HG02970 (cell line): ENCODE results near the gene SRSF1.
"Not testable (repeated sequence)": the region's sequence is repeated elsewhere in the genome, so short reads cannot be mapped to it uniquely, and the experiment has no call there.

Experiments used
- ATAC-seq: cut with Tn5 transposase; IDR thresholded peaks from one replicate; pipeline ENCODE4 v1.9.1; 2021; ENCODE audit warnings: mild to moderate bottlenecking, moderate library complexity, moderate number of reproducible peaks; ENCODE audit not compliant: unreplicated experiment, low FRiP score

Gene SRSF1

DNA sequence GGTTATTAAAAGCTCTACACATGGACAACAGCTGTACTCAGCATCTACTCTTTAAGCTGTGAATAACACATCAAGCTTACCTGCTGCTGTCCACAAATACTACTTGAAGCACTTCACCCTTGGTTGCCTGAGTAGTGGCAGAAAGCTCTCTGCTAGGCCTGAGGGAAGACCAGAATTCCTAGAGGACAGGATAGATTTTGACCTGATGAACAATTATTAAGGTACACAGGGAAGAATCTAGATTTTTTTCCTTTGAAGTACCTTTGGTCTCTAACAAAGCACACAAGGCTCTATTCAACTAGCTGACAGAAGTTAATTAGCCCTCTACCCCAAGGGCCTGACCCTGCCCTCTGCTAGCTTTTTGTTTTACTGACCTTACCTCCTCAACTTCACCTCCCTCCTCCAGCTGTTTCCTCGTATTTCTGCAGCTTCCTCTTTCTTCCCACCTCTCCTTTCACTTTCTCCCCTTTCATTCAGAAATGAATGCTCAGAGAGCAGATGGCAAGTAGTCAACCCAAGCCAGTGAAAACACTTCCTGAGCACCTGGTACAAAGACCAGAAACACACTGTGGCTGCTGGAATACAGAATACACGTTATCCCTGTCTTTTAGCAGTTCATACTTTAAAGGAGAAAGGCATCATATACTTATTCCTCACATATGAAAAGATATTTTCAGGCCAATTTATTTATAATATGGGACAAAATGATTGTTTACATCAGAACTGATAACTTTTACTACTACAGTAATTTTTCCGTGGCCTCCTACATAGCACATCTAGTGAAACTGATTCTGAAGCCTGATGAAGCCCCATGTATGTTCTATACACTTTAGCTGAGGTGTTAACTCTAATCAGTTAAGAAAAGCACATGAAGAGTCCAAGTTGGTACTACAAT, 13.3 kb downstream of the SRSF1 start:
- no peak for ATAC-seq

DNA sequence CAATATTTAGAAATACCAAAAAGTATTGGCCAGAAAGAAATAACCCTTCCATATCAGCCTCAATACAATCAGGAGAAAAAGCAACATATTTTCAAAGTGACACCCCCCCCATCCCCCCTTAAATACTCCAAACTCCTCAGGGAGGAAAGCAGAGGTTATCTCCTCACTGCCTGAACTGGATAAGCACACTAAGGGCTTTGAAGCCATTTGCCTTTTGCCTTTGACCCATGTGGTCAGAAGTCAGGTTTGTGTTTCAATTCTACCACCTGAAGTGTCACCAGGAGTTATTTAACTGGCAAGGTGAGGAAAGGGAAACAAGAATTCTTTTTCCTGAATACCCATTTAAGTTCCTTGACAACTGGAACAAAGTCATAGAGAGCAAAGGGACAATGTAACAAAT, 15.5 kb downstream of the SRSF1 start:
- no peak for ATAC-seq

DNA sequence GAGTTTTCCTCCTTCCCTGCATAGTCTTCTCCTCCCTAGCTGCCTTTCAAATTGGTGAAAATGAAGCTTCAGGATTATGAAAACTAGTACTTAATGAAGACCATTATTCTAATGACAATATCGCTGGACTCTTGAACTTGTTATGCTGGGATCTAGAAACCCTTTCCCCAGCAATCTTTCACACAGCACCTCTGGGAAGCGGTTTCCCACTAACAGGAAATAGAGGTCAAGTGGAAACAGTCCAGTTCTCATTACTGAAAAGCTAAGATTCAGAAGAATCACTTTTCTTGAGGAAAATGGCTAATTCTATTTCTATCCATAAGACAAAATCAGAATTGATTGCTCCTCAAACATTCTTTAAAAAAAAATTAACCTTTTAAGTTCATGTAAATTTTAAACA, 17.0 kb downstream of the SRSF1 start:
- no peak for ATAC-seq

DNA sequence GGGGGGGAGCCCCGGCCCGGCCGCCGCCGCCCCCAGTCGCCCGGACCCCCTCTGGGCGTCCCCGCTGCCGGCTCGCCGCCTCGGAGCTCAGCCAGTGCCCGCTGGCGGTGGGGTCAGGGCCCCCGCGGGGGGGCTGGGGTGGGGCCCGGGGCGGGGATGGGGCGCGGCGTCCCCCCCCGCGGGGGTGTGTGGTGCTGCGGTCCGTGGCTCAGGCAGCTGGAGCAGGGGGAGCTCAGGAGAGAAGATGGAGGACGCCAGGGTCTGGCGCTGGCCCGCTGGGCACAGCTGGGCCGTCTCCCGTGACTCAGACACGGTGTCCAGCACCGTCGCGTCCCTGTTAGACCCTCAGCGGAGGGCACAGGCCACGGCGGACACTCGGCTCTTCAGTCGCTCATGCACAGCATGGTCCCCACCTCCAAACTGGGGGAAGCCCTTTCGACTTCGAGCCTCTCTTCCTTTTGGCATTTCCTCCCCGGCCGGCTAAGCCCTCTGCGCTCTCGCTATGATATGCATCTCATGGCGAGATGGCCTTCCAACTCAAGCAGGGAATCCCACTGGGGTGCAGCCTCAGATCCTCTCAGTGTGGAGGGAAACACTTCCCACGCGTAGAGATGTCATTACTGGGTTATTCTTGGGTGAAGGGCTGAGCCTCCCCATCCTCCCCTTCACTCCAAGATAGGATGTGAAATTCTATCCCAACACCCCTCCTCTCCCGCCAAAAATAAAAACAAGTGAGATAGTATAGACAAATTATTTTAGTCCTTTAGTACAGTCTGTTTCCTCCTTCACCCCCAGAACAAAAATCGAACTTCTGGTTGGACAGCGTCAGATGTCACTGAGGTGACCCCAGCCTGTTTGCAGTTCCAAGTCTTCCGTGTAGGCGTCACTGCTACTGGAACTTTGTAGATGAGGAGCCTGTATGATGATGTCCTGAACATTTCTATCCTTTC, 18.5 kb downstream of the SRSF1 start:
- ATAC-seq, result peak; percentile 55

DNA sequence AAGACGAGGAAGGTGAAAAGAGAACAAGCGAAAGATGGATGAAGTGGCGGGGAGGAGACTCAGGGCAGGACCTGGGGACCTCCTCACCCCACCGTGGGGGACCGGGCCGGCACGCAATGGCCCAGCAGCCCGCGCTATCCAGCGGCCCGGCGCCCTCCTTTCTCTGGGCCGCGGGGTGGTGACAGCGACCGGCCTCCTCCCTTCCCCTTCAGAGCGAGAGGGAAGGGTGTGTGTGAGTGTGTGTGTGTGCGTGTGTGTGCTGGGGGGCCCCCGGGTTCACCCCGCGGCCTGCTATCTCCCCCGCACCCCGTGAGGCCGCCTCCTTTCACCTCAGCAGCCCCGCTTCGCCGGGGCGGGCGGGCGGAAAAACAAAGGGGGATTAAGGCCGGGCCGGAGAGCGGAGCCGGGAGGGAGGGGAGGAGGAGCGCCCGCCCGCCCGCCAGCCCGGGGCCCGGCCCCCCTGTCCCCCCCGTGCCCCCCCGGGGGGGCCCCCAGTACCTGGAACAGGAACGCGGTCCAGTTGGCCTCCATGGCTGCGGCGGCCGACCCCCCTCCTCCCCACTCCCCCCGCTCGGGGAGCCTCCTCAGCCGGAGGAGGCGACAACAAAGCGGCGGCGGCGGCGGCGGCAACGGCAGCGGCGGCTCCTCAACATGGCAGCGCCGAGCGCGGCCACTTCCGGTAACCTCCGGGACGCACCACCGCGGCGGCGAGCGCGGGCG, 19.3 kb downstream of the SRSF1 start, which contains the start of gene VEZF1:
VEZF1 (minus strand) TSS at position 674 of the 720 bp plus-strand sequence; CDS start at position 531, 143 bp downstream.
- peak; percentile 54 for ATAC-seq

DNA sequence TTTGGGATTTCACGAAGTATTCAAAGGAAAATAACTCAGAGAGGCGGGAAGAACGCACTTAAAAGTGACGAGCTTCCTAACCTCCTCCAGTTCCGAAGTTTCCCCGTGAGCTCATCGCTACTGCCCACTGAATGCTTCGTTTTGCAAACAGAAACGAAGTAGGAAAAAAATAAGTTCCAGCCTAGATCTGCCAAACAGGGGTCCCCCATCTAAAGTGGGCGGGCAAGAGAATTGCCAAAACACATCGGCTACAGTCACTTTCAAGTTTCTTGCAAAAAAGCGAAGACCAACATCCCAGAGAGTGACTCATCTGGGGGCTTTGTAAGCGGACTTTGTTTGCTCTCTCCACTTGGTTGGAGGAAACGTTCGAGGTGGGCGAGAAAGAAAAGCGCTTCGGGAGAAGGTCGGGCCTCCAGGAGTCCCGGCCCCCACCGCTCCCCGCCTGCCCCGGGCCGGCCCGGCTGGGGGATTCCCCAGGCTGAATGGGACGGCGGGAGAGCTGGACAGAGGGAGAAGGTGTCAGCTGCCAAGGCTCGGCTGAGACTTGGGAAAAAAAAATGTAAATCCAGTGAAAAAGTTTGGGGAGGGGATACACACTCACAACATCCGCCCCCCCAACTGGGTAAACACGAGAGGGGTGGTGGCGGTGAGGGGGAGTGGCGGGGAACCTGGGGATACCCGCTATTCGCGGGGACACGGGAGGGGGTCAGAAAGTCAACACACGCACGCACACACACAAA, 20.0 kb downstream of the SRSF1 start:
- no peak for ATAC-seq

DNA sequence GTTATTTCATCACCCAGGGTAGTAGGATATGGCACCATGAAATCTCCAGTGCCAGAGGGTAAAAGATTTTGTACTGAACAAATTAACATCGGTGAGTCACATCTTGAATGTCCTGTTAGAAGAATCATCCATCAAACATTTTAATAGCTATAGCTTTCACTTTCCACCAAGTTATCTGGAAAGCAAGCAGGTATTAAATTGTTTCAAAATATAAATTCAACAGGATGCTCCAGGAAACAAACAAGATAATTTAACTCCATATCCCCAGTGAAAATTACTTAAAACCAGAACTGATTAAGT, 21.4 kb downstream of the SRSF1 start:
- ATAC-seq, result no peak

DNA sequence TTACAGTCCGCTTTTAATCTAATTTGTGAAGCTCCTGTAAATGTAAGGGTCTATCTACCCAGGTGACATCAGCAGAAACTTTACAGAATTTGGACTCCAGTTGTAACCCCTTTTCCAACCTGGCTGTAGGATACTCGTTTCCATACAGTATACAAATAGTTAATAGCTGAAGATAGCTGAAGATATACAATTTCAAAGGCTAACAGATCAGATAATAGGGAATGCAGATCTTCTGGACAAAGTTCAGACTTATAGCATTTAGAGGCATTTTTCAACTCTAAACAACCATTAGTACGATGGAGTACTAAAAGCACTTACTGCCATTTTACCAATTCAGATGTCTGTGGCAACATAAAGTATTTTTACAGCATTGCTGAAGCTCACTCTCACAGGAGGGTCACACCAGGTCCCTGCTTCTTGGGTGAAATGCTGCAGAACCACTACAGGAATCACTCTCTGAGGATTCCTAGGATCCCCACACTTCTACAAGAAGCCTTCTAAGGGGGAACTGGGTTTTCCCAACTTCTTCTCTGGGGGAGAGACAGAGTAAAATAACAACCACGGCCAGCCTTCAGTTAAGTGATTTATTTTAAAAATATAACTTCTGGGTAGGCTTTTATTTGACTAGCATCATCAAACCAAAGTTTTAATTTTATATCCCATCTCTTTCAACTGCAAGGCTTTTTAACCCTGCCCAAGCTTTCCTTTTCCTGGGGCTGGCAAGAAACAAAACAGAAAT, 21.9 kb downstream of the SRSF1 start:
- no peak for ATAC-seq

DNA sequence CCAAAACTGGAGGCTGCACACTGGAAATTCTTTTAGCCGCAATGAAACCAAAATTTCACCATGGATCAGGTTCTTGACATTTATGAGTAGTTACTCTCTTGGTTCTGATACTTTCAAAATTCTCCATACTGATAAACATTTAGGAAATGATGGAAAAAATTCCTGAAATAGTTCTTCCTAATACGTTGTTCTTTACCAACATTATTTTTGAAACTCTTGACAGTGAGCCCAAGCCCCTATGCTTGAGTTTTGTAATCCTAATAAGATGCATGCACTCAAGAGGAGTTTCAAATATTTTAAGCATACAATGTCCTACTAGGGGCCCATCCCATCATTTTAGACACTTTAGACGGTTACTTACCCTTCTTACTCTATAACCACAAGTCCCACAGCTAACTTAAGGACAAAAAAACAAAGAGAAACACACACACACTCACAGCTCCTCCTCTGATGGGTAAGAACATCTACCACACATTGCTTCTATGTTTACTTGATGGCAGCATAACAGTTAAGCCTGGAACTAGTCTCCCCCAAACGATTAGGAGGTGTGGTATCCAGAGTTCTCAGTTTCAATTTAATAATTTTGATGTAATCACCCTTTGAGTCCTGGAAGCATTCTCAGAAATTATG, 22.7 kb downstream of the SRSF1 start:
- ATAC-seq, result no peak

DNA sequence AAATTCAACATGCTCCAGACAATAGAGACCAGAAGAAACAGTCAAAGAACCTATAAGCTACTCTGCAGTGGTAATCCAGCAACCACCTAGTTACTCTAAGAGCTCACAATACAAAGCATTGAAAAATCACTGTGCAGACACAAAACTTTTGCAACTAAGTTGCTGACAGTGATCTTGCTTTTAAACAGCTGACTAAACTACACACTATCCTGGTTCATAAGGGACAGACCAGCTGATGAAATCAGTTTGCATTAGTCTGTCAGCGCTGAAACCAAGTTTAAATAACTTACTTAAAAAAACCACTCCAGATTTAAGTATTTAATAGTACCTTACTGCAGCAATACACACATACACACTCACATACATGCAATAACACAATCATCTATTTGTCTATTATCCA, 23.6 kb downstream of the SRSF1 start:
- ATAC-seq, result no peak

DNA sequence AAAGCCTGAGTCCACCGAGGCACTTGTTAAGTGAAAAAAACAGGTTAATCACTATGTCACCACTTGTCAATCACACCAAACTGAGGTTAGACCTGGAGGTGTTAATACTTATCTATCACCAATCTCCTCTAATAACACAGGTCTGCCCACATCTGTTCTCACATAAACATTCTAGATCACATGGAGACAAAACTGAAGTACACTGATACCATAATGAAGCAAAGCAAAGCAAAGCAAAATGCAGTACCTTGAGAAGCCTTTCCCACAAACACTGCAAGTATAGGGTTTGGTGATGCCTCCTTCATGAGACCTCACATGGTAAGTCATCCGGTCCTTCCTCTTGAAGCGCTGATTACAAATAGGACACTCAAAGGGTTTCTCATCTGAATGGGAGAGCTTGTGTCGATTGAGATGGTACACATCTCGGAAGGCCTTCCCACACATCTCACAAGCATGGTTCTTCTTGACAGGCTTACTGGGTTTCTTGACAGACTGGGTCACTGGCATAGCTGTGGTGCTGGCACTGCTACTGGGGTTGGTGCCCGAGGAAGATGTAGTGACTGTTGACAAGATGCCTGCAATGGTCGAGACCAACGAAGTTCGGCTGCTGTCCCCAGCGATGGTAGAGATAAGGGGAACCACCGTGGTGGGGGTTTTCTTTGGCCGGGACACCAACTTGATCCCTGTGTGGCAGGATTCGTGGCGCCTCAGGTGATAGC, 24.4 kb downstream of the SRSF1 start:
- ATAC-seq, result no peak

DNA sequence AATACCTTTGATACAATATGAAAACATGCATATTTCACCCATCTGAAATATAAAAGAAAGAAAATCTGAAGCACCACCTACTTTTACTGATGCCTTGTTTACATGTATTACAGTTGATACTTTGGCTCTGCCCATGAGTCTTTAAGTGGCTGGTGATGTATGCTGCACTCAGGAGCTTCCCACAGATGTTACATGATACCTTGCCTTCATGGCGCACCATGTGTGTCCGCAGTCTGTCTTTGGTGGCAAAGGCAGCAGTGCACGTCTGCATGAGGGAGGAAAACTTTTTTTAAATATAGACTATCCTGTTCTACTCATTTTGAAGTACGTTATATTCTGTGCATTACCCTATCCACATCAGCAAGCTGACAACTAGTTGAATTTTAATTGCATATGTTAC, 26.5 kb downstream of the SRSF1 start:
- ATAC-seq, result no peak

DNA sequence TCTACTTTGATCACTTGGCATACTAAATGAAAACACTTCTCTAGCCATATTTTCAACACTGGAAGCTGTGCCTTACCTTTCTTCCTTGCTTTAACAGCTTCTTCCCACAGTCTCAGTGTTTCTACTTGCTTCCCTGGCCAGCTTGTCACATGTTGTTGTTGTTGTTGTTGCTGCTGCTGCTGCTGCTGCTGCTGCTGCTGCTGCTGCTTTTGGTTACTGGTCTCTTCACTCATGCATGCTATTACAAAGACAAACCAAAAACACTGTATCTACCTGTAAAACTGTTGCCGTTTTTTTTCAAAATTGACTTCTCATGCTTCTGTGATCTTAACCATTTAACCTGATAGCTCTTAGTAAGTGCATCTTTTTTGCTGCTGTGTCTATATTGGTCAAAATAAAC, 28.0 kb downstream of the SRSF1 start:
- ATAC-seq, result no peak

DNA sequence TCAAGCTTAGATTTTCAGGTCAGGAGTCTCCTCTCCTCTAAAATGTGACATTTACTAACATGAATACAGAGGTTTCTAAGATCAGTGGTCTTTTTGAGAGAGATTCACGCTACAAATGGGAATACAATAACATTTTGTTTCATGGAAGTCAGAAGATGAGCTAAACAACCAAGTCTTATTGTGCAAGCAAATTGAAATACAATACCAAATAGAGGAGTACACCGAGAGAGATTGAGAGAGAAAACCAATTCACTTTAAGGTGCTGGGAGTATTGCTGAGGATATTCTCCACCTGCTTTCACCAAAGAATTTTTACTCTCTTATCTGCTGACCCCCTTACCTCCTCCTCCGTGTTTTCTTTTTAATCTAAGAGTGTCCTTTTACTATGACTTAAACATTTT, 30.5 kb downstream of the SRSF1 start:
- no peak for ATAC-seq

DNA sequence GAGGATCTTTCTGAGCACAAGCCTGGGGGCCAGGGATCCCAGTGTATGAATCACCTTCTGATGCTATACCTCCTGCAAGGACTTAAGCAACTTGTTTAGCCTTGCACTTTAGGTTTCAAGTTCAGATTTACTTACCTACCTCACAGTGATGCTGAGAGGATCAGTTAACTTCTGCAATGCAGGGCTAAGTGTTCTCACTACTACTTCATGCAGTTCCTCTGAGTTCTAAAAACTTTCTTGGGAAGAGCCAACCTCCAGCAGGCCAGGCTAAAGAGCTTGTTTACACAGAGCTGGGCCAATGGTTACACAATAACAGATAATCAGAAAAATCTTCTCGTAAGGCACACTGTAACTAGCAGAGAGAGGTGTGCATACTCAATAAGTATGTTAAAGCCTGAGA, 32.0 kb downstream of the SRSF1 start:
- ATAC-seq, result no peak

DNA sequence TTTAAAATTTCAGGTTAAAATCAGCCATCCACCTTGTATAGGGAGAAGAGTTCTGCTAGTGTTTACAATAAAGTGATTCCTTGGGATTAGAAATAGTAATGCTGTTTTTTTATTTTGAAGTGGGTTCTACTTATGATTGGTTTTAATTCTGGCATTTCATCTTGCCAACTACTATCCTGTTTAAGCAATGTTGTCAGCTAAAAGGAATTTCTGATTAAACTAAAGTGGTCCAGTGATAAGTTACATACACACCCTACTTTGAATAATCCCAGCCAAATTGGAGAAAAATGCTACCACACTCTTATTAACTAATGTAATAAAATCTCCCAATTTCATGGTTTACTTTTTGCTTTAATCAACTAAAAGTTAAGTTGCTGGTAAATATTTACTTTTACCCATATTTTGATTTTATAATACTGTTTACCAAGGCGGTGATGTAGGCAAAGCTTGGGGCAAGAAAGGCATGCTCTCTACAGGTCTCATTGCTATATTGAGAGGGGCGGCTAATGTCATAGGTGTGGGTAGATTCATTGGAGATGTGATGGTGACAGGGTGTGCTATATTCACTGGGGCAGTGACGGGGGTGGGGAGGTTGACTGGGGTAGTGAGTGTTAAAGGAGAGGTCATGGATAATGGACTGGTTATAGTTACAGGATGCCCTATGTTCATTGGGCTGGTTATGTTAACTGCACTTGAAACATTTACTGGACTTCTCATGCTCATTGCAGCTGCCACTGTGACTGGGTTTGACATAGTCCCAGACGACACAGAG, 32.8 kb downstream of the SRSF1 start:
- not testable (repeated sequence) for ATAC-seq

DNA sequence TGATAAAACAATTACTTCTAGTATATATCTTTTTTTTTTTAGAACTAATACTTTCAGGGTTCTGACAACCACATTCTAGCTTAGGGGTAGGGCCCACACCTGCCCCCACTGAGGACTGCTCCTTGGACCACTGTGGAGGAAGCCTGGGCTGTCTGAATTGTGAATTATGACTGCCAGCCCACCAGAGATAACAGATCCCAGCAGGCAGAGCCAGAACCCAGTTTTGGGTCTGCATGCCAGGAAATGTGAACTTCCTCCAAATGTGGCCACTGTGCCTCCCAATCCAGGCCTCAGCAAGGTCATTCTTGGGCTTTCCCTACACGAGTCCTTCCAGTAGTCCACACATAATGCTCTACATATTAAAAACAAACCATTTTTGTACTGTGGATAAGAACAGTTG, 34.9 kb downstream of the SRSF1 start:
- no peak for ATAC-seq

DNA sequence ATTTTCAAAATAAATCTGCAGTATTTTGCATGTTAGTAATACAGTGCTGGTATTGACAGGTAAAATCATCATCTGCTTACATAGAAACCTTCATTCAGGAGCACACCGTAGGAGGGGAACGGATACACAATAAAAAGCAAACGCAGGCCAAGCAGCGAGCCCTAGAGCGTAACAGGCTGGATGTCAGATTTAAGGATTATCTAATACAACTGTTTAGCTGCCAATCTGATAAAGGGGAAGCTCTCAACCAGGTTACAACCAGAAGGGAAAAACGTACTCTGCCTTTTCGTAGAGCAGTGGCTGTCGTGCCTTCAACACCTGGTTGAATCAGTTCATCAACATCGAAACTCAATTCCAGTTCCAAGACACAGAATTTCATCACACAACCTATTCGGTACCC, 35.5 kb downstream of the SRSF1 start:
- no peak for ATAC-seq
